Mesenchymal stem cell (in vitro differentiated cells and primary cell): Measurements from ENCODE around the gene MAPK13.

Experiments used
- DNase-seq: peaks from one replicate; pipeline ENCODE4 v3.0.0-alpha.2; 2013
- H2AFZ ChIP-seq: one replicate; pipeline ENCODE4 v1.6.1; 2013; ENCODE audit warnings: low read depth, mild to moderate bottlenecking, control low read depth, inconsistent platforms, low read length, moderate library complexity
- H2AK5ac ChIP-seq: 2 replicates; pipeline ENCODE4 v1.6.1; 2013; ENCODE audit warnings: low read length, moderate library complexity, mild to moderate bottlenecking, inconsistent platforms; ENCODE audit not compliant: severe bottlenecking
- H2BK120ac ChIP-seq: one replicate; pipeline ENCODE4 v1.6.1; 2013; ENCODE audit warnings: low read depth, mild to moderate bottlenecking, inconsistent platforms, low read length, moderate library complexity
- H2BK12ac ChIP-seq, 2 experiments: one replicate each; pipeline ENCODE4 v1.6.1; 2013; ENCODE audit warnings: inconsistent platforms in 2 of 2, low read length in 2 of 2, mild to moderate bottlenecking in 2 of 2, moderate library complexity in 2 of 2, control low read depth in 1 of 2
- H2BK15ac ChIP-seq: one replicate; pipeline ENCODE4 v1.6.1; 2013; ENCODE audit warnings: mild to moderate bottlenecking, low read depth, inconsistent platforms; ENCODE audit not compliant: poor library complexity, severe bottlenecking
- H2BK5ac ChIP-seq: 2 replicates; pipeline ENCODE4 v1.6.1; 2013; ENCODE audit warnings: low read depth, mild to moderate bottlenecking, low read length, control low read depth, inconsistent platforms; ENCODE audit not compliant: poor library complexity, severe bottlenecking
- H3K14ac ChIP-seq, 2 experiments: one replicate each; pipeline ENCODE4 v1.6.1; 2013; ENCODE audit warnings: inconsistent platforms in 2 of 2, low read length in 2 of 2, control low read depth in 1 of 2, mild to moderate bottlenecking in 1 of 2, moderate library complexity in 1 of 2
- H3K18ac ChIP-seq, 2 experiments: one replicate each; pipeline ENCODE4 v1.6.1; 2013; ENCODE audit warnings: inconsistent platforms in 2 of 2, low read length in 2 of 2, control low read depth in 1 of 2, low read depth in 1 of 2, mild to moderate bottlenecking in 1 of 2
- H3K23ac ChIP-seq, 2 experiments: one replicate each; pipeline ENCODE4 v1.6.1; 2013; ENCODE audit warnings: inconsistent platforms in 2 of 2, low read length in 2 of 2, mild to moderate bottlenecking in 2 of 2, moderate library complexity in 2 of 2, control low read depth in 1 of 2
- H3K27ac ChIP-seq: 2 replicates; pipeline ENCODE4 v1.5.1; 2013; ENCODE audit warnings: mild to moderate bottlenecking, moderate library complexity, low read length, control low read depth, inconsistent platforms; ENCODE audit not compliant: poor library complexity, severe bottlenecking
- H3K27me3 ChIP-seq, 2 experiments: 2 replicates each; pipeline versions ENCODE4 v1.6.1 to v1.7.0; 2013; ENCODE audit warnings: low read length in 2 of 2, mild to moderate bottlenecking in 2 of 2, moderate library complexity in 2 of 2, control low read depth in 1 of 2, inconsistent platforms in 1 of 2; ENCODE audit not compliant: control insufficient read depth in 1 of 2, insufficient read depth in 1 of 2
- H3K36me3 ChIP-seq, 2 experiments: 2 replicates each; pipeline versions ENCODE4 v1.6.1 to v1.7.0; 2013; ENCODE audit warnings: low read length in 2 of 2, control low read depth in 1 of 2, inconsistent platforms in 1 of 2, low read depth in 1 of 2, mild to moderate bottlenecking in 1 of 2; ENCODE audit not compliant: insufficient read depth in 2 of 2, control insufficient read depth in 1 of 2
- H3K4ac ChIP-seq, 2 experiments: one replicate each; pipeline ENCODE4 v1.6.1; 2013; ENCODE audit warnings: inconsistent platforms in 2 of 2, low read length in 2 of 2, mild to moderate bottlenecking in 2 of 2, moderate library complexity in 2 of 2, control low read depth in 1 of 2, low read depth in 1 of 2
- H3K4me1 ChIP-seq: 2 replicates; pipeline ENCODE4 v1.6.1; 2013; ENCODE audit warnings: low read depth, low read length, control low read depth; ENCODE audit not compliant: control insufficient read depth, insufficient read depth
- H3K4me2 ChIP-seq: 2 replicates; pipeline ENCODE4 v1.6.1; 2013; ENCODE audit warnings: low read length, mild to moderate bottlenecking, inconsistent platforms; ENCODE audit not compliant: poor library complexity, severe bottlenecking
- H3K4me3 ChIP-seq, 2 experiments: 2 replicates each; pipeline versions ENCODE4 v1.5.1 to v1.7.0; 2013; ENCODE audit warnings: low read length in 2 of 2, mild to moderate bottlenecking in 2 of 2, control low read depth in 1 of 2, low read depth in 1 of 2; ENCODE audit not compliant: insufficient read depth in 1 of 2
- H3K79me1 ChIP-seq: replicated peaks from 2 replicates; pipeline ENCODE4 v1.6.1; 2013; ENCODE audit warnings: mild to moderate bottlenecking, control low read depth, low read length, inconsistent platforms; ENCODE audit not compliant: poor library complexity, severe bottlenecking
- H3K9ac ChIP-seq: 2 replicates; pipeline ENCODE4 v1.7.0; 2013; ENCODE audit warnings: mild to moderate bottlenecking, low read length, moderate library complexity
- H3K9me3 ChIP-seq: 2 replicates; pipeline ENCODE4 v1.7.0; 2013; ENCODE audit warnings: mild to moderate bottlenecking, low read length; ENCODE audit not compliant: control insufficient read depth
- H4K8ac ChIP-seq: one replicate; pipeline ENCODE4 v1.6.1; 2013; ENCODE audit warnings: inconsistent platforms, mild to moderate bottlenecking, low read length, moderate library complexity
- H4K91ac ChIP-seq: one replicate; pipeline ENCODE4 v1.6.1; 2013; ENCODE audit warnings: mild to moderate bottlenecking, low read length, inconsistent platforms
- WGBS: methylation state at CpG from one replicate; pipeline ENCODE4 v1.1.7; 2013; ENCODE audit warnings: mixed read lengths; 5-methylcytosine and 5-hydroxymethylcytosine counted together

The MAPK13 gene

DNA sequence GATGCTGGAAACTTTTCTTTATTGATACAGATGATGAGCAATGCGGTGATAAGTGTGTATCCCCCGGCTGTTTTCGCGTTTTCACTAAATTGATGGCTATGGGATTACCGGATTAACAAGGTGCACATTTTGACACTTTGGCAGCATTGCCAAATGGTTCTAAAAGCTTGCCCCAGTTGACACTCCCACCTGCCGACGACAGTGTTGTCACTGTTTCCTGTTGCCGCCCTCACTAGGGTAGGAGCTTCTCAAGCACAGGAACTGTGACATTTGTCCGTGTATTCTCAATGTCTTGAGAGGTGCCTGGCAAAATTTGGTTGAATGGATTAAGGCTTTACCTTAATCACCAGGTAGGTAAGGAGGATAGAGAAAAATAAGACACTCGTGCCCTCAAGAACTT is 9.8 kb upstream of the MAPK13 start:
- Histone ChIP-seq H2AK5ac (no peak overlapping the region), H3K79me1 (no peaks in the 10 kb centered on the region), H3K9me3 (no peaks in the 10 kb centered on the region), H3K4me3 (no peak overlapping the region), H2BK12ac (no peak overlapping the region), H3K4me2 (no peak overlapping the region), H2BK120ac (no peak overlapping the region), H4K8ac (no peak overlapping the region), H3K36me3 (peaks cover 0 to 10% of the 10 kb centered on the region in 2 experiments), H3K27ac (no peak overlapping the region), H3K14ac (no peak overlapping the region), H3K23ac (no peak overlapping the region), H3K4ac (no peak overlapping the region), H4K91ac (no peak overlapping the region), H3K4me1 (peaks cover 9% of the 10 kb centered on the region), H2BK15ac (no peak overlapping the region), H2AFZ (no peak overlapping the region), H3K9ac (no peak overlapping the region), H3K18ac (no peak overlapping the region), H3K27me3 (no peaks in the 10 kb centered on the region), H2BK5ac (no peak overlapping the region)
- 64% methylated on average over 9 of the region's 10 CpGs for WGBS
- no peak for DNase-seq

- Histone ChIP-seq H3K4ac (no peak overlapping the region), H3K79me1 (no peaks in the 10 kb centered on the region), H3K18ac (peak overlapping the region; percentile 5 to 64), H4K91ac (peak overlapping the region; percentile 88), H3K27me3 (no peaks in the 10 kb centered on the region), H3K23ac (no peak overlapping the region), H3K9ac (peak overlapping the region; percentile 32), H2BK5ac (no peak overlapping the region), H3K27ac (no peak overlapping the region), H2BK120ac (no peak overlapping the region), H2BK15ac (peak overlapping the region; percentile 26), H3K4me3 (no peak overlapping the region), H2AFZ (no peak overlapping the region), H3K4me2 (no peak overlapping the region), H4K8ac (peak overlapping the region; percentile 35), H3K36me3 (peaks cover 0 to 8% of the 10 kb centered on the region in 2 experiments), H2AK5ac (no peak overlapping the region), H2BK12ac (peak overlapping the region in 1 of 2 experiments; percentile 18), H3K9me3 (no peaks in the 10 kb centered on the region), H3K4me1 (peaks cover 9% of the 10 kb centered on the region), H3K14ac (no peak overlapping the region)
- WGBS: 44% methylated on average over 13 of the region's 13 CpGs
- DNase-seq: peak; percentile 42
Observed at GRCh38 chr6:36120979-36121786, 9.1 kb upstream of the MAPK13 start.

GRCh38 chr6:36121787-36122494 is 8.4 kb upstream of the MAPK13 start:
- DNase-seq: no peak
- Histone ChIP-seq H3K27me3 (no peaks in the 10 kb centered on the region), H3K9ac (peak overlapping the region; percentile 32), H2BK120ac (peak overlapping the region; percentile 34), H3K36me3 (peaks cover 0 to 5% of the 10 kb centered on the region in 2 experiments), H4K8ac (peak overlapping the region; percentile 13), H3K27ac (no peak overlapping the region), H2BK12ac (peak overlapping the region; percentile 12 to 28), H2AK5ac (no peak overlapping the region), H2BK15ac (no peak overlapping the region), H3K18ac (peak overlapping the region; percentile 16 to 64), H3K4me1 (peaks cover 10% of the 10 kb centered on the region), H3K9me3 (no peaks in the 10 kb centered on the region), H3K23ac (no peak overlapping the region), H2BK5ac (no peak overlapping the region), H3K14ac (peak overlapping the region in 1 of 2 experiments; percentile 35), H2AFZ (no peak overlapping the region), H3K4me3 (no peak overlapping the region), H3K4me2 (no peak overlapping the region), H4K91ac (peak overlapping the region; percentile 40), H3K4ac (no peak overlapping the region), H3K79me1 (no peaks in the 10 kb centered on the region)
- WGBS: 97% methylated on average over 4 of the region's 4 CpGs
